Posterior vena cava (tissue), 2 donors: Measurements from ENCODE around the gene GPR55. TPM values are rescaled to one million over a fixed set of nuclear protein-coding genes. Genes with fewer than 3 reads are reported as not detected.

Experiments
- DNase-seq: peaks from one replicate; pipeline ENCODE4 v3.0.0-alpha.2; 2020; ENCODE audit warnings: low spot score
- intact Hi-C, 2 donors: fragments of 100-400 bp; cut with DNase I; formaldehyde crosslinking; loops; one replicate each; pipeline versions ENCODE4 v1.14.1 to v1.14.2; 2022 to 2023
- total RNA-seq, 2 donors: library from RNA; stranded (reverse); fragmentation: NEBNext Ultra II Directional; extraction: Animal tissue kit (Norgen Biotek cat#: 25700); gene quantifications; one replicate each; pipeline ENCODE4 v1.2.1, GENCODE V29; 2021
- donor health status: DM: yes; HTN: yes; CAD: no.
- donor health status: DM: yes; HTN: yes; CAD: no.

Gene GPR55
- total RNA-seq, 2 donors from 2014 or later = 0.14 to 0.19 TPM

GRCh38 chr2:230952226-230952956 is 27.3 kb upstream of the GPR55 start:
- no peak for DNase-seq
- intact Hi-C loops = no loop called here

- DNase-seq = no peak
- intact Hi-C loops = no loop called here
These were observed 26.4 kb upstream of the GPR55 start for GRCh38 chr2:230951396-230951795.

- intact Hi-C loops = no loop called here
- DNase-seq = no peak
These were observed 25.9 kb upstream of the GPR55 start for GRCh38 chr2:230950874-230951339.

- no peak for DNase-seq
- intact Hi-C loops = no loop called here
These were observed 25.2 kb upstream of the GPR55 start for GRCh38 chr2:230949966-230950873.

GRCh38 chr2:230947908-230948365 is 22.9 kb upstream of the GPR55 start:
- intact Hi-C loops = no loop called here
- no peak for DNase-seq

- intact Hi-C loops = no loop called here
- DNase-seq = no peak
These were observed 22.2 kb upstream of the GPR55 start for GRCh38 chr2:230947235-230947576.

- intact Hi-C loops = no loop called here
These were observed 21.6 kb upstream of the GPR55 start for GRCh38 chr2:230946429-230947234.

GRCh38 chr2:230944757-230945372 is 19.8 kb upstream of the GPR55 start:
- DNase-seq = no peak
- intact Hi-C loops = no loop called here

More at GRCh38 chr2:230946429-230947234, 21.6 kb upstream of the GPR55 start:
- DNase-seq = no peak

GRCh38 chr2:230944123-230944653 is 19.1 kb upstream of the GPR55 start:
- intact Hi-C loops = no loop called here
- no peak for DNase-seq

- intact Hi-C loops = no loop called here
- DNase-seq = no peak
These were observed 18.2 kb upstream of the GPR55 start for GRCh38 chr2:230942920-230943896.

GRCh38 chr2:230942371-230942770 is 17.3 kb upstream of the GPR55 start:
- intact Hi-C loops = no loop called here
- no peak for DNase-seq

GRCh38 chr2:230941202-230942180 is 16.4 kb upstream of the GPR55 start:
- intact Hi-C loops = no loop called here
- DNase-seq = no peak

GRCh38 chr2:230940471-230940815 is 15.4 kb upstream of the GPR55 start:
- no peak for DNase-seq

GRCh38 chr2:230939691-230940470 is 14.8 kb upstream of the GPR55 start:
- intact Hi-C loops = no loop called here
- no peak for DNase-seq

More at GRCh38 chr2:230940471-230940815, 15.4 kb upstream of the GPR55 start:
- intact Hi-C loops = no loop called here

- intact Hi-C loops = no loop called here
- DNase-seq = no peak
These were observed 14.1 kb upstream of the GPR55 start for GRCh38 chr2:230939066-230939591.
